Ectodermal cell (in vitro differentiated cells): Measurements from ENCODE around the gene PPFIA2.

Experiments
- H3K27ac ChIP-seq: 2 replicates; pipeline ENCODE4 v1.7.0; 2013; ENCODE audit warnings: mild to moderate bottlenecking, low read depth, low read length; ENCODE audit not compliant: insufficient read depth, poor library complexity, severe bottlenecking
- H3K27me3 ChIP-seq: 2 replicates; pipeline ENCODE4 v1.7.0; 2013; ENCODE audit warnings: mild to moderate bottlenecking, low read length; ENCODE audit not compliant: insufficient read depth, control insufficient read depth, poor library complexity, severe bottlenecking
- H3K36me3 ChIP-seq: one replicate; pipeline ENCODE4 v1.7.0; 2013; ENCODE audit warnings: low read length; ENCODE audit not compliant: control insufficient read depth, insufficient read depth
- H3K4me1 ChIP-seq: one replicate; pipeline ENCODE4 v1.7.0; 2013; ENCODE audit warnings: low read length; ENCODE audit not compliant: control insufficient read depth, insufficient read depth
- H3K4me3 ChIP-seq: 2 replicates; pipeline ENCODE4 v1.7.0; 2013; ENCODE audit warnings: low read depth, low read length, control low read depth; ENCODE audit not compliant: insufficient read depth
- H3K9me3 ChIP-seq: 2 replicates; pipeline ENCODE4 v1.7.0; 2013; ENCODE audit warnings: mild to moderate bottlenecking, low read length, moderate library complexity; ENCODE audit not compliant: control insufficient read depth
- WGBS, 2 experiments: methylation state at CpG; one replicate each; pipeline ENCODE4 v1.1.7; 2013; ENCODE audit warnings: missing lambda C conversion rate in 2 of 2; 5-methylcytosine and 5-hydroxymethylcytosine counted together

PPFIA2 gene

GRCh38 chr12:81375969-81376368, 383.2 kb downstream of the PPFIA2 start:
- Histone ChIP-seq H3K27ac (no peak overlapping the region), H3K9me3 (no peaks in the 10 kb centered on the region), H3K4me3 (no peak overlapping the region), H3K27me3 (no peaks in the 10 kb centered on the region), H3K4me1 (no peaks in the 10 kb centered on the region), H3K36me3 (no peaks in the 10 kb centered on the region)
- WGBS, 2 experiments: 89 to 100% methylated on average over 2 to 3 of the region's 3 CpGs

- WGBS, 2 experiments: 93 to 100% methylated on average over 1 of the region's 1 CpG
- no peaks in the 10 kb centered on the region for H3K27me3 ChIP-seq
- H3K36me3 ChIP-seq: no peaks in the 10 kb centered on the region
- no peaks in the 10 kb centered on the region for H3K9me3 ChIP-seq
- H3K4me3 ChIP-seq: no peak overlapping the region
- H3K4me1 ChIP-seq: no peaks in the 10 kb centered on the region
- no peak overlapping the region for H3K27ac ChIP-seq
Observed at GRCh38 chr12:81370456-81370855, 388.7 kb downstream of the PPFIA2 start.

GRCh38 chr12:81369175-81369574, 390.0 kb downstream of the PPFIA2 start:
- Histone ChIP-seq H3K9me3 (no peaks in the 10 kb centered on the region), H3K27ac (no peak overlapping the region), H3K4me3 (no peak overlapping the region), H3K4me1 (no peaks in the 10 kb centered on the region), H3K27me3 (no peaks in the 10 kb centered on the region), H3K36me3 (no peaks in the 10 kb centered on the region)

GRCh38 chr12:81365284-81365683, 393.9 kb downstream of the PPFIA2 start:
- Histone ChIP-seq H3K27me3 (no peaks in the 10 kb centered on the region), H3K4me3 (no peak overlapping the region), H3K27ac (no peak overlapping the region), H3K36me3 (no peaks in the 10 kb centered on the region), H3K4me1 (no peaks in the 10 kb centered on the region), H3K9me3 (no peaks in the 10 kb centered on the region)
- WGBS, 2 experiments: 71 to 87% methylated on average over 1 to 2 of the region's 2 CpGs

DNA sequence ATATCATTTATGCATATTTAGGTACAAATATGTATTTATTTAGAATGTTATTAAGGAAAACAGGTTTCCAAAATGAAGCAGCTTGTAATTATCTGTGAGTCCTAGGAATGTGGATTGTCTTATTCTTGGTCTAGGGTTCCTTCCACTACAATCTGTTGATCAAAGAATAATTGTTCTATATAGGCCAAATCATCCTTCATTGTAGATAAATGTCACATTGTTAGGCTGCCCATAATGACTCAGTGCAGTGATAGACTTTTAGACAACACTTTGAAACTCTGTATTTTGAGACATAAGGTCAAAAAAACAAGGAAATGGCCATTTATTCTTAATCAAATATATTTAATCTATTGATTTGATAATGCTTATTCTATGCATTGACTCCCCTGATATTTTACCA, 398.2 kb downstream of the PPFIA2 start:
- no peak overlapping the region for H3K27ac ChIP-seq
- H3K4me1 ChIP-seq: no peaks in the 10 kb centered on the region
- H3K4me3 ChIP-seq: no peak overlapping the region
- H3K9me3 ChIP-seq: no peaks in the 10 kb centered on the region
- no peaks in the 10 kb centered on the region for H3K36me3 ChIP-seq
- H3K27me3 ChIP-seq: no peaks in the 10 kb centered on the region

DNA sequence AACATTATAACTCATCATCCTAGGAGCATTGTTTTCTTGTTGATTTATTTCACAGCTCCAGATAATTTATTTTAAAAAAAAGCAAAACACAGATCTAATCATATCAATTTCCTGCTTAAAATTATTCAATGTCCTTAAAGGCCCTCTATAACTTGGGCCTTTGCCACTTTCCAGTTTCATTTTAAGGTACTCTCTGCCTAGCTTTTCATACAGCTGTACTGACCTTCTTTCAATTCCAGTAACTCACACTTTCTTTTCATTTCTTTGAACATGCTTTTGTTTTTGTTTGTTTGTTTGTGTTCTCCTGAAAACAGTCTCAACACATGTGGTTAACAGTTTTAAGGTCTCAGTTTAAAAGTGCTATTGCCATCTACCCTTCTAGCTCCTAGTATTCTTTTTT, 399.4 kb downstream of the PPFIA2 start:
- Histone ChIP-seq H3K27ac (no peak overlapping the region), H3K36me3 (no peaks in the 10 kb centered on the region), H3K4me1 (no peaks in the 10 kb centered on the region), H3K27me3 (no peaks in the 10 kb centered on the region), H3K4me3 (no peak overlapping the region), H3K9me3 (no peaks in the 10 kb centered on the region)

- no peak overlapping the region for H3K4me3 ChIP-seq
- H3K27ac ChIP-seq: no peak overlapping the region
- H3K27me3 ChIP-seq: no peaks in the 10 kb centered on the region
- no peaks in the 10 kb centered on the region for H3K4me1 ChIP-seq
- WGBS, 2 experiments: 88 to 92% methylated on average over 5 of the region's 5 CpGs
- H3K9me3 ChIP-seq: no peaks in the 10 kb centered on the region
- no peaks in the 10 kb centered on the region for H3K36me3 ChIP-seq
Observed at GRCh38 chr12:81354327-81354932, 404.7 kb downstream of the PPFIA2 start.

- H3K27me3 ChIP-seq: no peaks in the 10 kb centered on the region
- no peaks in the 10 kb centered on the region for H3K9me3 ChIP-seq
- no peak overlapping the region for H3K4me3 ChIP-seq
- 78 to 80% methylated on average over 2 of the region's 2 CpGs for WGBS, 2 experiments
- no peak overlapping the region for H3K27ac ChIP-seq
- no peaks in the 10 kb centered on the region for H3K4me1 ChIP-seq
- no peaks in the 10 kb centered on the region for H3K36me3 ChIP-seq
Observed at GRCh38 chr12:81350309-81350708, 408.8 kb downstream of the PPFIA2 start.

DNA sequence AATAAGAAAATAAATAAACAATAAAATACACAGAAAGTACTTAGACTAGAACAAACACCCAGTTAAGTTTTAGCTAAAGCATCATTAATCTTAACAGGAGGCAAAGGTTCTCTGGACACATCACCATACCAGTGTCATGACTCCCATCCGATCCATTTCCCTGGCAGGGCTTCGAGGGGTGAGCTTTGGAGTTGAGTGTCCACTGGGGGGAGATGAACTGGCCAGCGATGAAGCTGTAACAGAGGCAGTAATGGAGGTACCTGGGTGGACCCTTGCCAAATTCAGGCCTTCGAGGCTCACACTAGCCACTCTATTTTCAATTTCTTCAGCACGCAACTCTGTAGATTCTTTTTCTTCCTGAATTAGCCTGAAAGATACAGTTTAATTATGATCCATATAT, 411.7 kb downstream of the PPFIA2 start:
- WGBS, 2 experiments: 89 to 93% methylated on average over 4 to 5 of the region's 5 CpGs
- no peaks in the 10 kb centered on the region for H3K9me3 ChIP-seq

GRCh38 chr12:81340910-81341309, 418.2 kb downstream of the PPFIA2 start:
- Histone ChIP-seq H3K27me3 (no peaks in the 10 kb centered on the region), H3K36me3 (no peaks in the 10 kb centered on the region), H3K9me3 (no peaks in the 10 kb centered on the region), H3K4me1 (no peaks in the 10 kb centered on the region), H3K4me3 (no peak overlapping the region), H3K27ac (no peak overlapping the region)
- whole genome bisulfite sequencing, 2 experiments: 77 to 90% methylated on average over 5 of the region's 5 CpGs

More for the DNA sequence above, 411.7 kb downstream of the PPFIA2 start:
- Histone ChIP-seq H3K36me3 (no peaks in the 10 kb centered on the region), H3K27me3 (no peaks in the 10 kb centered on the region), H3K4me1 (no peaks in the 10 kb centered on the region), H3K4me3 (no peak overlapping the region), H3K27ac (no peak overlapping the region)

DNA sequence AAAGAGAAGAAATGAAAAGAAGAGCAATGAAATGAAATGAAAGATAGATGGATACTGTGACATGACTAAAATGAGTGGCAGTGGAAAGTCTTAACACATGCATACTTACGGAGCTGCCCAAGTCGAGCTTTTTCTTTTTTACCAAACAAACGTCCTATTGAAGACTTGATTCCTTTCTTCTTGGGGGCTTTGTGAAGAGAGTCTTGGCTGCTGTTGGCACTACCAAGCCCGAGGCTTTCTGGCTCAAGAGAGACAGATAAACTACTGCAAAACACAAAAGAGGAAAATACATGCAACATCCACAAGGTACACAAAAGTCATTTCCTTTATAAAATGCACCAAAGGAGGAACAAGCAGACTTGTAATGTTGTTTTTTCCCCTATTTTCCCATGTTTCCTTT, 420.1 kb downstream of the PPFIA2 start:
- no peaks in the 10 kb centered on the region for H3K27me3 ChIP-seq
- 43 to 61% methylated on average over 4 of the region's 4 CpGs for WGBS, 2 experiments
- H3K36me3 ChIP-seq: no peaks in the 10 kb centered on the region
- no peaks in the 10 kb centered on the region for H3K4me1 ChIP-seq
- no peaks in the 10 kb centered on the region for H3K9me3 ChIP-seq
- H3K4me3 ChIP-seq: no peak overlapping the region
- H3K27ac ChIP-seq: no peak overlapping the region
